GM21447 (cell line): ENCODE measurements around the gene RARB.

ENCODE experiments used
- ATAC-seq: cut with Tn5 transposase; IDR thresholded peaks from one replicate; pipeline ENCODE4 v1.9.1; 2021; ENCODE audit not compliant: unreplicated experiment

Gene RARB

DNA sequence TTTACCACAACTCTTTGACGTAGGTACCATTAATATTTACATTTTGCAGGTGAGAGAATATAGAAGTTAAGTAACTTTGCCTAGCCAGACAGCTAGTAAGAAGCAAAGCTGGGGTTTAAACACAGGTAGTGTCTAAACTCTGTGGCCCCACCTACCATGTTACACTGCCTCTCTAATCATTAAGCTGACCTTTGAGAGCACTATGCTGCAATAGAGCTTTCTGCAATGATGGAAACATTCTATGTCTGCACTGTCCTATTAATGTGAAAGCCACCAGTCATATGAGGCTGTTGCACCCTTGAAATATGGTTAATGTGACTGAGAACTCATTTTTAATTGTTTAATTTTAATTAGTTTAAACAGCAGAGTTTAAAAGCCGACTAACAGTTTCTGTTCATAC lies 6.3 kb upstream of the RARB start:
- no peak for ATAC-seq

DNA sequence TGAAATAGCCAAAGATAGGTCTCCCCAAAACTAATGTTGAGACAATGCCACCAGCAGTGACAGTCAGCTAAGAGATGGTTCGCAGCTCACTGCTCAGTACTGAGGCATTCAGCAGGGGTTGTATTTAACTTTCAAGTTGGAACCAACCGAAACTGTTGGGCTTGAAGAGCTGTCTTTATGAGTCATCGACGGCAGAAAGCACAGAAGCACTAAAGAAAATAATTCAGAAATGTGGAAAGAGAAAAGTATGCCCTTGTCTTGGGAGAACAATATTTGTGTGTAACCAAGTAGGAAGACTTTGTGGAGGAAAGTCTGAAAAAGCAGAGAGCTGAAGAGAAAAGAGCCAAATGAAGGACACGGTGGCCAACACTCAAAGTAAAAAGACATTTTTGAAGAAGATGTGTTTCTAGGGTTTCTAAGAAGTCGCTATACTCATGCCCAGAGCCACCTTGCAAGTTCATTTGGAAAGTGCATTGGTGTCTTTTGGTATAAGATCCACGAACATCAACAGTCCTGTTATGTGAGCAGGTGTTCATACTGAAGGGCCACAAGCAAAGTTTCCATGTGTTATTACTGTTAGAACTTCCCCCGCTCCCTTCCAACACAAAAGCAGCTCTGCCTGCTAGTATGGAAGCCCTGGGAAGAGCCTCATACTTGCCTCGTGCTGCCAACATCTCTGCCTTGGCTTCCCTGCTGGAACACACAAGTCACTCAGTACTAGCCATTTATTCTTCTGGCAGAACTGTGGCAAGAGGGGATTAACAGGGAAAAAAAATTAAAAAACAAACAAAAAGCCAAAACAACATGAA lies 4.1 kb upstream of the RARB start:
- ATAC-seq: no peak

DNA sequence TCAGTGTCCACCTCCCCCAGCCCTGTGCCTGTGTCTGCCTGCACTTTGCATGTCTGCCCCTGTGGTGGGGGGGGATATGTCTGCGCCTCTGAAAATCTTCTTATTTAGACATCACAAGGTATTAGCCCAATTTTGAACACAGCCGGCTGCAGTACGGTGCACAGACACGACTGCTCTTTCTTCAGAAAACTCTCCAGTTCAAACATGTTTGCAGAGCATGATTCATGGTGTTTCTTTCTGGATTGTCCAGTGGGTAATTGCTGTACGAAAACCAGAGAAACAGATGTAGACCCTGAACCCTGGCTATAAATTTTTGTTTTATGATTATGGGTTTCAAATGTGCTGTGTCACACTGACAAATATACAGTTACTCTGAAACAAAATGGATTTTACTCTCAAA lies 3.4 kb upstream of the RARB start:
- ATAC-seq: no peak

DNA sequence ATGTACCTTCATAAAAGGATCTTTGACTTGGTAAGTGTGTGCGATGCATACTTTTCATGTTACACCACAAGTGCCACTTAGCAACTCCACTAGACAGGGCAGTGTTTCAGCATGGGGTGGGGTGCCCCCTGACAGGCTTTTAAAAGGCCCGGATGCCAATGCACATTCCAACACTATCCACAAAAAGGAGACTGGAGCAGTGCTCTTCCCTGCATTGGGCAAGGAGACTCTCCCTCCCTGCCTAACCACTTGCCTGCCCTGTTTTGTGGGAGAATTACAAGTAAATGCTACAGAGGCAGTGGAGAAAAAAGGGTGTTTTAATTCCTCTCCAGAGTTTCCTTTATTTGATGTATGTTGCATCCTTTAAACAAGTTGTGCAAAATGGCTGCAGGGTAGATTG lies 1.7 kb upstream of the RARB start:
- no peak for ATAC-seq

DNA sequence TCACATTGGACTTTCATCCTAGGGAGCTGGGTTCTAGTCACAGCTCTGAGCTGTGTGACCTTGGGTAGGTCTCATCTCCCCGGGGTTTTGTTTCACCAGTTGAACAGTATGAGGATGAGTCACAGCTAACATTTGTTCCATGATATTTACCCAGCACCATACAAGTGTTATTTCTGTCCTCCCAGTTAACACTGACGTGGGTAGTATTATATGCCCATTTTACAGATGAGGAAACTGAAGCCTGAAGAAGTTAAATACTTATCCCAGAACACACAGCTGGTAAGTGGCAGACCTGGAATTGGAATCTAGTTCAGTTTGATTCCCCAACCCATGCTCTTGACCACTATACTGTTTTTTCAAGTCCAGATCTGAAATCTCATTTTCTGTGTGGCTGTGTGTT lies 908 bp upstream of the RARB start:
- no peak for ATAC-seq

DNA sequence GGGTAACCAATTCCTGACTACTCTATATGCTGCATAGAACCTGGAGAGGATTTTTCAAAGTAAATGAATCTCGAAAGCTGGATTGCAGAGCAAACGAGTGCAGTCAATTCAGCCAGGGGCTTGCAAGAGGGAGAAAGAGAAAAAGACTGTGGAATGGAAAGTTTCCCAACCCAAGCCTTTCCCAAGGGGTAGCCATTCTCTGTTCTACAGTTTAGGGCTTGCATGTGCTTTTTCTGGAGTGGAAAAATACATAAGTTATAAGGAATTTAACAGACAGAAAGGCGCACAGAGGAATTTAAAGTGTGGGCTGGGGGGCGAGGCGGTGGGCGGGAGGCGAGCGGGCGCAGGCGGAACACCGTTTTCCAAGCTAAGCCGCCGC lies 511 bp upstream of the RARB start:
- no peak for ATAC-seq

DNA sequence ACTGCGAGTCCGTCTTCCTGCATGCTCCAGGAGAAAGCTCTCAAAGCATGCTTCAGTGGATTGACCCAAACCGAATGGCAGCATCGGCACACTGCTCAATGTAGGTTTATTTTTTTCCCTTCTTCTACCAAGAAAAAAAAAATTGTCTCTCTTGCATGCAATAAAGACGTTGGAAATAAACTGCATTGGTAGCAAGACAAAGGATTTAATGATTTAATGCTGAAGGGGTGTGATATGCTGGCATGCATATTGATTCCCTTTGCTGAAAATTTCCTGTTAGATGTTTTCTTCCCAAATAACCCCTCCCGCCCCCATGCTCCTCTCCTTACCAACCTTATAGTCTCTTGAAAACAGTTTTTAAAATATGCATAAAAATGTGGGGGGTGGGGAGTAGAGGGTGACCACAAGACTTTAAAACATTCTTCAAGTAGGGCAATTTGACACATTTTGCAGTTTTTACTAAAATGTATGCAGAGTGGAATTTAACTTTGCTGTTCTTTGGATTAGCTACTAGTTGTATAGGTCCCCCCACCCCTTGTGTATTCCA lies 799 bp downstream of the RARB start:
- ATAC-seq: no peak

DNA sequence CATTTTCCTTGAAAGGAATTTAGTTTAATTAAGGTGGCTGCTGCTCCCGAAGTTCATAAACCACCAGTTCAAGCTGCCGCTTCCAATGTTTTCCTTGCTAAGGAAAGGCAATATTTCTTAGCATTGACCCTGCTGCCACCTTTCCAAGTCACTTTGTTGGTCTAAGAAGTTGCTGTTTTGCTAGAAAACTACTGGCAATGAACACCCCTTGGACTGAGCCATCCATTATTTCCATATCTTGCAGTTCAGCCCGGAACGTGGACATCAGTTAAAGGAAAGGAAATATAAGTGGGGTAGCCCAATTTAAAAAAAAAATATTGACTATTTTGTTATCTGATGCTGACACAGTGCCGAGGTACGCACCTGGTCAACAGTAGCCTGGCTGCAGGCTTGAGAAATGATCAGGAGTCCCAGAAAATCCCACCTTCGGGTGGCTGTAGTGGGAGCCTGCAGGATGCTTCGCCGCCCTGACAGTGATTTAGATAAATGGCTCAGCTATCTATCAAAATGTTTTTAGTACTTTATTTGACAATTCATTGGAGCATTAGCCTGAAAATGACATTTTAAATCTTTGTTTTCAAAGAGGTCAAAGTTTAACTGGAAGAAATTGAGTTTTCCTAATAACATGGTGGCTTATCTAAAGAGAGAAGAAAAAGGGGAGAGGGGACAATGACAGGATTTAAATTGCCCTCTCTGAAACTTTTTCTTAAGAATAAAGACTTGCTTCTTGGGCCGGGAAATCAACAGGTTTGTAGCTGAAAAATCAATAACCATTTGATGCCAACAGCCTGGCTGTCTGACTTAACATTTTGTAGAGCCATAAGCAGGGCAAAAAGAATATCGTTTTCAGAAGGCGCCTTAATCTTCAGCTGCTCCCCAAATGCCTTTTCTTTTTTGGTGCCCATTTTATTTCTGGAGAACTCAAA lies 1.6 kb downstream of the RARB start:
- ATAC-seq: no peak

DNA sequence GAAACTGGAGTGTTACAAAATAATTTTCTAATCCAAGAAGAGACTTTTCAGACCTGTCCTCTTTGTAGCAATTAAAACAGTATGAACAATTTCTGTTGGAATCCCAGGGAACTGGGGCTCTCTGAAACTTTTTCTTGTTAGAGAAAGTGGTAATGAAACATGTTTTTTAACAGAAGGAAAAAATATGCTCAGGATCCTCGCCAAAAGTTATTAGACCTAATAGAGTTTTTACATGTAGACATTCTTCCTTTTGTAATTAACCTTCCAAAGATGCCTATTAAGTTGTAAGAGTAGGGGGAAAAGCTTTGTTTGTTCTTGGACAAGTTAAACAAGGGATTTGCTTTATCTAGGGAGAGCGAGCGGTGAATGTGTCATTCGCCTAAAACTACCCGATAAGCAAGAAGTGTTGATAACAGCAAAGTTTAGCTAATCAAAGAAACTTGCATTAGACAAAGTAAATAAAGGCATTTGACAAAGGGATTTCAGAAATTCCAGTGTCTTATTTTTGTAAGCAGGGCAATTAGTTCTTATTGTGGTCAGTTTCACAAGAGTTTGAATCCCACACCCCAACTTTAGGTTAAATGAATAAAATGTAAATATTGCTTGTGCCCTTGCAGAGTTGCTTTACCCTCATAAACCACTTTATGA lies 2.3 kb downstream of the RARB start:
- ATAC-seq: no peak

DNA sequence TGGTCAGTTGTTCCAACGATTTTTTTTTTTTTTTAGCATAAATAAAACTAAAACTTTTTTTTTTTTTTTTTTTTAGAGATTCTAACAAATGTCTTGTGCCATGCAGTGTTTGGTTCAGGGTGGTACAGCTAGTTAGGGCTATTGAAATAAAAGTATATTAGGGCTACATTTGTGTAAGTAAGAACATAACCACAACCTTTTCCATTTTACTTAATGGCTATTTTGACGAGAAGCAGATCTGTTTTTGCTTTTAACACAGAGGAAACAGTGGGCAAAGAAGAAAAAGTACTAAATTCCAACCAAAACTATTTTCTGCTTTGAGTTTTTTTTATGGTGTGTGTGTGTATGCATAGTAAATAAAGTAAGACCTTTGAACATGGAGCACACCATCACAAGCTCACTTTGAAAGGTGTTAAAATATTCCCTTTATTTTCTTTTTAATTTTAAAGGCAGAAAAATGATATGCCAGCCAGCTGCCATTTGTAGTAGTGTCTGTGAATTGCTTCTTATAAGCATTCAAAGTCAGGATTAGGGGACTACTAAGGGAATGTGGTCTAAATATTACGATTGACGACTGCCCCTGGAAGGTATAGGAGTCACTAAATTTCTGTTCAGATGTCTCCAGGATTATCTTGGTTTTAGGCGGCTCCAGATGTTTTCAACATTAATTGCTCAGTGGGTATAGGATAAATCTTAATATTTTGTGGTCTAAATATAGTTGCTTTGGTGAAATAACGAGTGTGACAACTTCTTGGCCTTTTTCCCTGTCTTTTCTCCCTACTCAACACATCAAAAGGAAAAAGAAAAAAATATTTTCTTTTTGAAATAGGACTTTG lies 3.1 kb downstream of the RARB start:
- no peak for ATAC-seq

DNA sequence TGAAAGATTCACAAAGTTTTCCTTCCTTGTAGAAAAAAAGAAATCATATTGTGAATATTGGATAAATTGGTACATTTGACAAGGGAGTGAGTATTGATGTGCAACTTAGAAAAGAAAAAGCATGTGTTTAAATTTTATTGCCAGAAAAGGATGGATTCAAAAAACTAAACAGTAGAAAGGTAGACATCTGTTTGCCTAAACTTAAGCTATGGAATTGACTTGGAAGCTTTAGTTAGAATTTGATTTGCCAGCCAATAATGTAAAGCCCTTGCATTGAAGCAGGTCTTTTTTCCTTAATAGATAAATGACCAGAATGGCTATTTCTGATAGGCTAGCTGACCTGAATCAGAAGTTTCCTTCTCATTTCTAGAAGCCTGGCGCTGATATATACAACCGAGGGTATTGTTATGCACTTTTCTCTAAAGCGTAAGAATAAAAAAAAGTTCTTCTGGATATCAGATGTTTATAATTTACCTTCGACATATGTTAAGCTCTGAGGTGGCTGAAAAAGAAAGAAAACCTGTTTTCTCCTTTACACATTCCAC lies 4.2 kb downstream of the RARB start:
- no peak for ATAC-seq

DNA sequence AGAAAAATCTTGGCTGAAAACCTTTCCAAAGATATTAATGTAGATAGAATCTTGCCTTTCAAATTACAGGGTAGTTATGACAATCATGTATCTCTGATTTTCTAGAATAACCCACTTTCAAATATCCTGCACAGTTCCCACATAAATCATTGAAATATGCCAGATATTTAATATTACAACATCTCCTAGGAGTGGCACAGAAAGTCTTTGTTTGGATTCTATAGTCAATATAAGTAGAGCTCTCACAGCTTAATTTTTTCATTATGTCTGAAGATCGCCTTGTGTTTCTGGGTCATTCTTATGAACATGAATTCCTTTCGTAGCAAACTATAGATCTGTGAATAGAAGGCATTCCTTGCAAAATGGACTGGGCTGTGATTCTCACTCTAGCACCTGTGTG lies 5.0 kb downstream of the RARB start:
- no peak for ATAC-seq

DNA sequence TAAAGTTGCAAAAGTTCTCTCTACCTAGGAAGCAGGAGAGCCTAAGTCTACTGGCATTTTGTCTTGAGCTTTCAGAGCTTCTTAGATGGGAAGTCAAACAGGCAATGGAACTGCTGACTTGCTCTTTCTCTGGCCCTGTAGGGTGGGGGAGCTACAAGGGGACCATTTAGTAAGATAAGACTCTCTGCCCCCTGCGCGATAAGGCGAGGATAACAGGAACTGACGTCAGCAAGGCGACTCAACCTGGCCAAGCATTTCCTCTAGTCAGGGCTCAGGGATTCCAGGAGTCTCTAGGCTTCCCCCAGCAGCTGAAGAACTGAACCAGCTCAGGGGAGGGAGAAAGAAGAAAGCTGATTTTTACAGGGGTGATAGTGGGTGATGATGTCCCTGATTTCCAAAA lies 5.8 kb downstream of the RARB start:
- ATAC-seq: no peak

DNA sequence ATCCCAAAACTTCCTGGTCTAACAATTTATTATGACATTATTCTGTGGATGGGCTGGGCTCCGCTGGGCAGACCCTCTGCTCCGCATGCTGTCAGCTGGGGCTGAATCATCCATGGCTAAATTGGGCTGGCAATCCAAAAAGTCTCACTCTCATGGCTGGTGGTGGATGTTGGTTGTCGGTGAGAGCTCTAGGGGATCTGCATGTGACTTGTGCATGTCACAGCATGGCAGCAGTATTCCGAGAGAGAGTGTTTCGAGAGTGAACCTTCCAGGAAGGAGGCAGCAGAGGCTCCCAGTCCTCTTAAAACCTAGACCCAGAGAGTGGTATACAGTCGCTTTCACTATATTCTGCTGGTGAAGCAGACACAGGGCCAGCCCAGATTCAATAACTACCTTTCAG lies 9.9 kb downstream of the RARB start:
- ATAC-seq: no peak

DNA sequence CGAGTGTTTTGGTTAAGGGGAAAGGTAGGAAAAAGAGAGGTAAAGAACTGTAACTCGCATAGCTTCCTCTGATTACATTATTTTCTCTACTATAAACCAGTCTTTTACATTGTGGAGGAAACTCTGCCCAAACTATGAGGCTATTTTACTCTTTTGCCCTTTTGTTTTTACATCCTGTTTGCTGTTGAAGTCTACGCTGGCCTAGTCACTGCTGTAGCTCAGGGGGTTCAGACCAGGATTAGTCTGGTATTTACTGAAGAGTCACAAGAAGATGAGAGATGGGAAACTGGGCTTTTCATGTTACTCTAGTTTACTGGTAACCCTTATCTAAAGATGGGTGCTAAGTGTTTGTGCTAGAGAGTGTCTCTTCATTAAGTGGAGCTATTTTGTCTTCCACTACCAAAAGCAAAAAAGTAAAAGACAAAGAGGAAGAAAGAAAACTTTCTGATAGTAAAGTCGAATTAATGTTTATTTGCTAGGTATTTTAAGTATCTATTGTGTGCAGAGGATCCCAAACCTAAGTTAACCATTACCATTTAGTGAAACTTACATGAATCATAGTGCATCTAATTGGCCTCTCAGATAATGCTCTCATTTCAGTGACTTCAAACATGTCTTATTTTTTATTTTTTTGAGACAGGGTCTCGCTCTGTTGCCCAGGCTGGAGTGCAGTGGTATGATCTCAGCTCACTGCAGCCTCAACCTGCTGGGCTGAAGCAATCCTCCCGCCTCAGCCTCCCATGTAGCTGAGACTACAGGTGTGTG lies 10.9 kb downstream of the RARB start:
- ATAC-seq: no peak

DNA sequence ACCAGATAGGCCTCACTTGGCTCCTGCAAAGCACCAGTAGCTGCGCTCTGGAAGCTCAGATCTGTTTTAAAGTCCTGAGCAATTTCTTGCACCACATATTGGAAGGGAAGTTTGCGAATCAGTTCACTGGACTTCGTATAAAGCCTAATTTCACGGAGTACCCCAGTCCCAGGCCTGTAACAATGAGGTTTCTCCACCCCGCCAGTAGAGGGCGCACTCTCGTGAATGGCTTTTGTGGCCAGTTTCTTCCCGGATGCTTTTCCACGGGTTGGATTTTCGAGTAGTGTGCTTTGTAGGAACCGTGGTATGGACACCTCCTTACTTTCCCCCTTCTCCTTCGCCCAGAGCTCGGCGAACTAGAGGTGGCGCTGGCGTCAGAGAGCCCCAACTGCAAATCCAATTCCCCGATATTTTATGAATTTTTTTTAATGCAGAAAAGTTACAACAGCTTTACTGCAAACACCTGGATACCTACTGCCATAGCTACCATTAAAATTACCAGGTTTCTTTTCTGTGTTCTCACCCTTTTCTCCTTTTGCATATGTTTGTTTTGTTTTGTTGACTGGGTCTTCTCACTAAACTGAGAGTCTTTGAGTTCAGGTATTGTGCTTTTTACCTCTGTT lies 13.3 kb downstream of the RARB start:
- ATAC-seq: no peak

DNA sequence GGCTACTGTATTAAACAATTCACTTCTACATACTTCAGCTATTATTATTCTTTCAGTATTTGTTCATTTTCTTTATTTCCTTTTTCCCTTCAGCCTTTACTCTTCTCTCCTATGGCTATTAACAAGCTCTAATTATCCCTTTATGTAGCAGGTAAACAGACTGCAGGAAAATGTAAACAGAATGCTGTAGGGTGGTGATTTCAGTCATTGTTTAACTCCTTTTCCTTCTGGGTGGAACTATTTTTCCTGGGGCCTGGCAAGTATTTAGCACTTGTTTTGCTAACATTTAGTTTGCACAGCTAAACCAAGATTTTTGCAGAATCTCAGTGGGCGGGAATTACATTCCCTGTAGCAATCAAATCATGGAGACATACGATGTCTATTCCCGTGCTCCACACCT lies 14.4 kb downstream of the RARB start:
- ATAC-seq: no peak

DNA sequence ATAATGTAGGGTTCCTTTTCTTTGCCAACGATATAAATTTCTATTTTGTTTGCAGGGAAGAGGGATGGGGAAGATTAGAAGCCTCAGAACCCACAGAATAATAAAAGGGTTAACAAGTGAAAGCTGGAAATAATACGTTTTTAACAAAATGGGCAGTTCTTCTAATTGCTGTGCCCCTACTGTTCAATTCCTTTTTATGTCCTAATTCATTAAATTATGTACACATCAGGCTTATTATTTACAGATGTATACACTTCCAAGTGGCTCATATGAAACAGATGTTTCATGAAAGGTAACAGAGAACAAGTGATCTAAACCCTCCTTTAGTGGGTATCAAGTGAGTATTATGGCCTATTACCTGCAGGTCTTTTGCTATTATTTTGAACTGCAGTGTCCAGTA lies 16.2 kb downstream of the RARB start:
- ATAC-seq: no peak

DNA sequence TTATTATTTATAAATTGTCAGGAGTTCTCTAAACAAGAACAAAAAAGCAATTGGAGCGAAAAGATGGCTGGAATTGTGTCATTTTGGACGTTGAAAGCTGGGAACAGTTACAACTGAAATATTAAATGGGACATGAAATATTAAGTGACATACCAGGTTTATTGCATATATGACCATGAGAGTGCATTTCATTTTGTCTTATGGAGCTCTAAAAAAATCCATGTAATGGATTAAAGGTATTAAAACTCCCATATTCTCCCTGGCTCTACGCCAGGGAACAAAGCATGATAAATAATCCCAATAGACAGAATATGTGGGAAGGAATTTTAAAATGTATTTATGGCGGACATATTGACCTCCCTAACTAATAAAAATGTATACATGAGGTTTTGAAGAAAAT lies 17.7 kb downstream of the RARB start:
- no peak for ATAC-seq
